ENCODE results near the gene EPHA8.

EPHA8 gene

DNA sequence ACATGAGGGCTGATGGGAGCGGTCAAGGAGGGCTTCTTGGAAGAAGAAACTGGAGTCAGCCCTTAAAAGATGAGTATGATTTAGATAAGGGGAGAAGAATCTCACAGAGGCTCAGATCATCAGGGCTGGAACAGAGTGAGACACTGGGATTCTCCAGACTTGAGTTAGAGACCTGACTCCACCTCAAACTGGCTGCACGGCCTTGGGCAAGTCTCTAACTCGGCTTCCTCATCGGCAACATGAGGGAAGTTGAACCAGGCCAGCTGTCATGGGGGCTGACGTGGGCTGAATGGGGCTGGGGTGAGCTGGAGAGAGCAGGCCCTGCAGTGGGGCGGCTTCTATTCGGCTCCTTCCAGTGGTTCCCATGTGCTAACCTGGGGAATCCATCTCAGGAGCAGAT lies 82.6 kb downstream of the EPHA8 start:
- DNase-seq (ENCODE audit: low read depth): no peak

DNA sequence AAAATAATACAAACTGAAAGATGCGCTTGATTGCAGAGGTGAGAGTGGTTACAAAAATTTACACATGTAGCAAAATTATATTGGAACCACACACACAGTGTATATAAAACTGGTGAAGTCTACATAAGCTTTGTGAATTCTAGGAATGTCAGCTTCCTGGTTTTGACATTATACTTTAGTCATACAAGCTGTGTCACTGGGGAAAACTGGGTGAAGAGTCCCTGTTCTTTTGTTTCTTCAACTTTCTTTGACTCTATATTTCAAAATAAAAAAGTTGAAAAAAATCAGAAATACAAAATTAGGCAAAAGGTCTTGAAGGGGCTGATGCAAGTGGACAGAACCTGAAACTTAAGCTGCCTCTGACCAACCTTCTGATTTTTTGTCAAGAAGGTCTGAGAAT lies 83.1 kb downstream of the EPHA8 start:
- no peak for DNase-seq (ENCODE audit: low read depth)

DNA sequence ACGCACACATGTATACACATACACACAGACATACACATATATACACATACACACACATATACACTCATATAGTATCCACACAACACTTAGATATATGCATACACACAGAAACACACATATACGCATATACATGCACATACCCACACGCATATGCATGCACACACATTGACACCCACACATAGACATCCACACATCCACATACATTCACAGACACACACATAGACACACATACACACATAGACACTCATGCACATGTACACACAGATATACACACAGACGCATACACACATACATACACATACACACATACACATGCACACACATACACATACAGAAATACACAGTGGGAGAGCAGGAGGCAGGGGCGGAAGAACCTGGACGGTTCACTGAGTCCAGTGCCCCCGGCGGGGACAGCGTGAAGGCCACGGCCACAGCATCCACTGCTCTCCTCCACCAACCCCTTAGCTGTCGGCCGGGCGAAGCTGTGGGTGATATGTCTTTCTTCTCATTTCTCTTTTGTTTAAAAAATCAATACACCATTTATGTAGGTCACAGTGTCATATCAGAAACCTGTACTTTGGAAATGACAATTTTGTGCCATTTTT lies 86.9 kb downstream of the EPHA8 start:
- DNase-seq (ENCODE audit: low read depth): no peak

DNA sequence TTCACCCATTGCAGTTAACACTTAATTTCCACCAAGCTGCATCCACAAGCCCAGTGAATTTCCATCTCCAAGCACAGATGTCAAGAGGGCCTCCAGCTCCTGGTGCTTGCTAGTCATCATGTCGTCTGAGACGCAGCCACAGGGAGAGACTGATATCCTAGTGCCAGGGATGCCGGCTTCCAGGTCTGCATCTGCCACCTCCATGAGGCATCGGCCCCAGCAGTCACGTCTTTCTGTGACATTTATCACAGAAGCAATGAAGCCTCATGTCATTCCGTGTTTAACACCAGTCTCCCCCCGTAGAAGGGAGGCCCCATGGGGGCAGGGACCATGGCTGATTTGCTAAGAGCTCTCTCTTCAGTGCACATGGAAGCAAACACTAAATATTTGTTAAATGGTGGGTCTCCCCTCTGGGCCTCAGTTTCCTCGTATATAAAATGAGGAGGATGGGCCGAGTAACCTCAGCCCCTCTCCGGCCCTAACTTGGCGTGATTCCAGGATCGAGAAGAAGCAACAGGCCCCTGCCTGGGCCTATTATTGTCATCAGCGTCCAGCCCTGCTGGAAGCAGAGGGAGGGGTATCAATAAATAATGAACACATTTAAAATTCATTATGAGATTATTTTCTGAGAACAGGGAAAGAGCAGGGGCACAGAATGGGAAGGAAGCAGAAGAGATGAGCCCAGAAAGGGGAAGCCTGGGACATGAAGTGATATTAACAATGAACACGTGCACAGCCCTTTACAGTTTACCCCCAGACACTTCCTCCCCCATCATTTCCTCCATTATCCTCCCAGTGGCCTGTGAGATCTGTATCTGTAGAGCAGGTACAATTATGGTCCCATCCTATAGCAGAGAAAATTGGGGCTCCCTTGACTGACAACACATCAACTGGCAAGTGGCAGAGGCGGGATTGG lies 88.9 kb downstream of the EPHA8 start:
- no peak for DNase-seq (ENCODE audit: low read depth)

DNA sequence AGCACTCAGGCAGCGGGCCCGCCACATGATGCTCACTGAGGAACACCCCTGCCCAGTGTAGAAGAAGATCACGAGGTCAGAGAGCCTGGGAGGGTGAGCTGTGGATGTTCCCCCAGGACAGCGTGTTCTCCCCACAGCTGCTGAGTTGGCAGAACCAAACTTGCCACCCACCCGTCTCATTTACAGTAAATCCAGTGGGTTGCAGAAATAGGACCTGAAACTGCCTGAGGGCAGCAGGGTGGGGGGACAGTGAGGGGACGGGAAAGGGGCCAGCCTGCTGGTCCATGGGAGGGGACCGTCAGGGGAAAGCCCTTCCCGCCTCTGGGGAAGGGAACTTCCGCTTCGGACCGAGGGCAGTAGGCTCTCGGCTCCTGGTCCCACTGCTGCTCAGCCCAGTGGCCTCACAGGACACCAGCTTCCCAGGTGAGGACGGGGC lies 89.6 kb downstream of the EPHA8 start, which contains the start of gene C1QB:
Gene C1QB, plus strand, starts transcription at position 356 of the 436 bp plus-strand sequence. CDS start 6,227 bp downstream, outside the sequence.
- DNase-seq (ENCODE audit: low read depth): no peak
